ENCODE measurements around the gene LAMB3. TPM values are rescaled to one million over a fixed set of nuclear protein-coding genes. Genes with fewer than 3 reads are reported as not detected.

Gene LAMB3
- total RNA-seq, 1 experiment from 2014 or later, result 473 TPM

DNA sequence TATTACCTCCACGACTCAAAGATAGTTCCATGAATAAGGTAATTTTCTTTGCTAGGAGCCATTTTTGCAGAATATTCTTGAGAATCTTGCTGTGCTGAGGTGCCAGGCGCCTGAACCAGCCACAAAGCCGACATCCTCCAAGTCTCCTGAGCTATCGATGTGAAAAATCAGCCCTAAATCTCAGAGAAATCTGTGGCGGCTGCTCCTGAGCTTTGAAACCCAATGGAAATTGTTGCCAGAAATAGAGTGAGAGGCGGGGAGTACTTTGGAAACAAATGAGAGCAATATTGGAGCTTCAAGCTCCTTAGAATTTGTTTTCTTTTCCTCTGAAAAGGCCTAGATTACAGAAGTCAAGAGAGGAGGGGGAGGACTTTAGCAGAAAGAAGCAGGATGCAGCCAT is 62.4 kb downstream of the LAMB3 start:
- no peak for TF ChIP-seq EZH2phosphoT487 (IDR thresholded peaks at IDR 0.05; ENCODE audit: borderline replicate concordance, low read length)
- TF ChIP-seq EZH2 (IDR thresholded peaks at IDR 0.05; ENCODE audit: low read length, unreplicated experiment), result no peak
- TF ChIP-seq, protein P1, sequence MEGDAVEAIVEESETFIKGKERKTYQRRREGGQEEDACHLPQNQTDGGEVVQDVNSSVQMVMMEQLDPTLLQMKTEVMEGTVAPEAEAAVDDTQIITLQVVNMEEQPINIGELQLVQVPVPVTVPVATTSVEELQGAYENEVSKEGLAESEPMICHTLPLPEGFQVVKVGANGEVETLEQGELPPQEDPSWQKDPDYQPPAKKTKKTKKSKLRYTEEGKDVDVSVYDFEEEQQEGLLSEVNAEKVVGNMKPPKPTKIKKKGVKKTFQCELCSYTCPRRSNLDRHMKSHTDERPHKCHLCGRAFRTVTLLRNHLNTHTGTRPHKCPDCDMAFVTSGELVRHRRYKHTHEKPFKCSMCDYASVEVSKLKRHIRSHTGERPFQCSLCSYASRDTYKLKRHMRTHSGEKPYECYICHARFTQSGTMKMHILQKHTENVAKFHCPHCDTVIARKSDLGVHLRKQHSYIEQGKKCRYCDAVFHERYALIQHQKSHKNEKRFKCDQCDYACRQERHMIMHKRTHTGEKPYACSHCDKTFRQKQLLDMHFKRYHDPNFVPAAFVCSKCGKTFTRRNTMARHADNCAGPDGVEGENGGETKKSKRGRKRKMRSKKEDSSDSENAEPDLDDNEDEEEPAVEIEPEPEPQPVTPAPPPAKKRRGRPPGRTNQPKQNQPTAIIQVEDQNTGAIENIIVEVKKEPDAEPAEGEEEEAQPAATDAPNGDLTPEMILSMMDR (conservative IDR thresholded peaks at IDR 0.05; ENCODE audit: low read depth, low read length), result no peak
- no peak overlapping the region for H3K4me2 ChIP-seq (ENCODE audit: low read length)
- H3K27me3 ChIP-seq (ENCODE audit: low read length), result no peaks in the 10 kb centered on the region
- no peak overlapping the region for H3K27ac ChIP-seq (ENCODE audit: low read length)
- no peaks in the 10 kb centered on the region for H3K9me2 ChIP-seq (replicated peaks; ENCODE audit: low read length)
- H3K4me1 ChIP-seq (ENCODE audit: insufficient read depth, low read length), result peaks cover 59% of the 10 kb centered on the region
- no peaks in the 10 kb centered on the region for H3K9me3 ChIP-seq (ENCODE audit: low read length)
- CTCF ChIA-PET, result no interaction called here
- intact Hi-C loops (cut with micrococcal nuclease), result no loop called here
- POLR2A ChIA-PET (ENCODE audit: unreplicated experiment), result no interaction called here
- no peak for DNase-seq
- no peak for ATAC-seq
- H4K20me1 ChIP-seq (ENCODE audit: low read length), result no peaks in the 10 kb centered on the region
- H3K79me2 ChIP-seq (ENCODE audit: low read length), result no peaks in the 10 kb centered on the region
- no peaks in the 10 kb centered on the region for H3K36me3 ChIP-seq (ENCODE audit: low read depth, low read length)
- BruUV-seq (replicated peaks), result no TSS peak
- H3F3A ChIP-seq (ENCODE audit: low read length, unreplicated experiment), result no peaks in the 10 kb centered on the region
- H2AFZ ChIP-seq (ENCODE audit: low read length), result no peak overlapping the region
- H3K4me3 ChIP-seq (ENCODE audit: low read length), result no peak overlapping the region
- H3K9ac ChIP-seq (ENCODE audit: low read length), result no peak overlapping the region

DNA sequence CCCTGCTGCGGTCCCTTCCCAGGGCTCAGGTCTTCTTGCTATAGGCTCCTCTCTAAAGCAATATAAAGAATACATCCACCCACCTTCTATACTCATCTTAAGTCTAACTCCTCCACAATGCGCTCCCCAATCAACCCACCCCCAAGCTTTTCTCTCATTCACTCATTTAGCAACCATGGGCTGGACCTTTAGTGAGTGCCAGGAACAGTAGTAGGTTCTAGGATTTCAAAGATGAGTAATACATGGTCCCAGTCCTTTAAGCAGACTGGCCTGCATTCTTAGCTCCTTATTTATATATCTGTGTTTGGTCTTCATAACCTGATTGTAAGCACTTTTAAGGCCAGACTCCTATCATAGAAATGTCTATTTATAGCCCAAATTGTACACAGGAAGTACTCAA is 62.8 kb downstream of the LAMB3 start:
- H3K4me1 ChIP-seq (ENCODE audit: insufficient read depth, low read length), result peaks cover 54% of the 10 kb centered on the region
- H3K4me3 ChIP-seq (ENCODE audit: low read length), result no peak overlapping the region
- H3K9me2 ChIP-seq (replicated peaks; ENCODE audit: low read length), result no peaks in the 10 kb centered on the region
- CTCF ChIA-PET, result no interaction called here
- intact Hi-C loops (cut with micrococcal nuclease), result no loop called here
- H3K9me3 ChIP-seq (ENCODE audit: low read length), result no peaks in the 10 kb centered on the region
- BruUV-seq (replicated peaks), result no TSS peak
- no peaks in the 10 kb centered on the region for H3K27me3 ChIP-seq (ENCODE audit: low read length)
- no peak overlapping the region for H3K9ac ChIP-seq (ENCODE audit: low read length)
- TF ChIP-seq EZH2 (IDR thresholded peaks at IDR 0.05; ENCODE audit: low read length, unreplicated experiment) (no peak), EZH2phosphoT487 (IDR thresholded peaks at IDR 0.05; ENCODE audit: borderline replicate concordance, low read length) (no peak)
- TF ChIP-seq, protein P1 (conservative IDR thresholded peaks at IDR 0.05; ENCODE audit: low read depth, low read length), result no peak
- H4K20me1 ChIP-seq (ENCODE audit: low read length), result no peaks in the 10 kb centered on the region
- DNase-seq (no peak), ATAC-seq (no peak)
- H2AFZ ChIP-seq (ENCODE audit: low read length), result no peak overlapping the region
- no peaks in the 10 kb centered on the region for H3K36me3 ChIP-seq (ENCODE audit: low read depth, low read length)
- no peaks in the 10 kb centered on the region for H3F3A ChIP-seq (ENCODE audit: low read length, unreplicated experiment)
- H3K4me2 ChIP-seq (ENCODE audit: low read length), result no peak overlapping the region
- H3K79me2 ChIP-seq (ENCODE audit: low read length), result no peaks in the 10 kb centered on the region
- no peak overlapping the region for H3K27ac ChIP-seq (ENCODE audit: low read length)
- POLR2A ChIA-PET (ENCODE audit: unreplicated experiment), result no interaction called here

DNA sequence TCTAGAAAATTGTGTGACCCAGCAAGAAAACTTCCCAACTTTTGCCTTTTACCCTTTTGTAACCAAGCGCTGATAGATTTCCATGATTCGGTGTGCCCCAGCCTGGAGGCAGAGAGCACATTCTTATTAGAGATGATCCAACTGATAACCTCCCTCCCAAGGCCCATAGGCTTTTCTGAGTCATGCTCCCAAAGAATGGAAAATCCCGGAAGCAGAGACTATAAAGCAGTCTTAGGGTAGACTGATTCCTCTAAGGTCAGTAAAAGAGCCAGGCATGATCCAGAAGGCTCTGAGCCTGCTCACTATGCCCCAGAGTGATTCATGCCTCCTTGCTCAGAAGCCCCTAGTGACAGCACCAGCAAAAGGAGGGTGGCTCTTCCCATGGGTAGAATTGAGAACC is 64.4 kb downstream of the LAMB3 start:
- H3K4me3 ChIP-seq (ENCODE audit: low read length), result no peak overlapping the region
- no peaks in the 10 kb centered on the region for H3K9me2 ChIP-seq (replicated peaks; ENCODE audit: low read length)
- peak overlapping the region; percentile 40 for H3K4me2 ChIP-seq (ENCODE audit: low read length)
- no peaks in the 10 kb centered on the region for H4K20me1 ChIP-seq (ENCODE audit: low read length)
- TF ChIP-seq, protein P1 (conservative IDR thresholded peaks at IDR 0.05; ENCODE audit: low read depth, low read length), result no peak; the same call in 1 of the 2 replicates
- 0 out of 2 replicates have a peak, but pooled peaks have one; percentile 32 for TF ChIP-seq EZH2phosphoT487 (IDR thresholded peaks at IDR 0.05; ENCODE audit: borderline replicate concordance, low read length)
- peaks cover 47% of the 10 kb centered on the region for H3K4me1 ChIP-seq (ENCODE audit: insufficient read depth, low read length)
- no peaks in the 10 kb centered on the region for H3K36me3 ChIP-seq (ENCODE audit: low read depth, low read length)
- CTCF ChIA-PET, result interaction anchor here (0.9 kb wide), 1 partner anchor 27 kb away, joined by 3 read pairs; no protein-coding TSS in a partner anchor
- POLR2A ChIA-PET (ENCODE audit: unreplicated experiment), result interaction anchor here (0.6 kb wide), 1 partner anchor 667 kb away, joined by 6 read pairs; no protein-coding TSS in a partner anchor
- intact Hi-C loops (cut with micrococcal nuclease), result no loop called here
- H2AFZ ChIP-seq (ENCODE audit: low read length), result no peak overlapping the region
- peak; percentile 93 for DNase-seq
- no peaks in the 10 kb centered on the region for H3K27me3 ChIP-seq (ENCODE audit: low read length)
- peak overlapping the region; percentile 36 for H3K27ac ChIP-seq (ENCODE audit: low read length)
- no peaks in the 10 kb centered on the region for H3K9me3 ChIP-seq (ENCODE audit: low read length)
- BruUV-seq (replicated peaks), result no TSS peak
- H3F3A ChIP-seq (ENCODE audit: low read length, unreplicated experiment), result no peaks in the 10 kb centered on the region
- H3K9ac ChIP-seq (ENCODE audit: low read length), result no peak overlapping the region
- peak; percentile 72 for ATAC-seq
- H3K79me2 ChIP-seq (ENCODE audit: low read length), result no peaks in the 10 kb centered on the region

Measured in PC-3 (cell line).